Natural killer cell (primary cell): Measurements from ENCODE around the gene RALY. TPM values are rescaled to one million over a fixed set of nuclear protein-coding genes. Genes with fewer than 3 reads are reported as not detected.
A peak's percentile ranks its signal among the peaks of the same experiment; 100 is the strongest.

Experiments used
- ATAC-seq, 3 donors: fragments of 150-1000 bp in 2 of 3; fragments of 200-7000 bp in 1 of 3; cut with Tn5 transposase; 1 replicate in 1 of 3; 2 replicates in 2 of 3; pipeline ENCODE4 v1.10.0; 2021; ENCODE audit warnings: mild to moderate bottlenecking in 2 of 3, moderate library complexity in 2 of 3
- DNase-seq, 2 donors: peaks; one replicate each; pipeline versions ENCODE4 v3.0.0 to v3.0.0-alpha.2; 2013 to 2021; ENCODE audit warnings: mixed read lengths in 1 of 2
- H3K27ac ChIP-seq: one replicate; pipeline ENCODE4 v1.5.1; 2013; ENCODE audit warnings: mild to moderate bottlenecking, low read length
- H3K27me3 ChIP-seq: one replicate; pipeline ENCODE4 v1.6.1; 2013; ENCODE audit warnings: low read length; ENCODE audit not compliant: control insufficient read depth, insufficient read depth
- H3K36me3 ChIP-seq: one replicate; pipeline ENCODE4 v1.6.1; 2013; ENCODE audit warnings: low read length; ENCODE audit not compliant: control insufficient read depth, insufficient read depth
- H3K4me1 ChIP-seq: one replicate; pipeline ENCODE4 v1.6.1; 2013; ENCODE audit warnings: low read length; ENCODE audit not compliant: control insufficient read depth, insufficient read depth
- H3K4me3 ChIP-seq: one replicate; pipeline ENCODE4 v1.5.1; 2013; ENCODE audit warnings: low read length
- H3K9me3 ChIP-seq: one replicate; pipeline ENCODE4 v1.6.1; 2013; ENCODE audit warnings: low read length; ENCODE audit not compliant: control insufficient read depth, insufficient read depth
- H3K27ac Mint-ChIP-seq, 2 donors: one replicate each; pipeline ENCODE4 v1.8.0; 2022; ENCODE audit warnings: mild to moderate bottlenecking in 2 of 2, mixed read lengths in 2 of 2, moderate library complexity in 1 of 2
- H3K27me3 Mint-ChIP-seq, 2 donors: one replicate each; pipeline ENCODE4 v1.8.0; 2022; ENCODE audit warnings: low read depth in 2 of 2, mixed read lengths in 2 of 2
- H3K36me3 Mint-ChIP-seq: one replicate; pipeline ENCODE4 v1.8.0; 2022; ENCODE audit warnings: mixed read lengths
- H3K4me1 Mint-ChIP-seq, 2 donors: one replicate each; pipeline ENCODE4 v1.8.0; 2022; ENCODE audit warnings: mixed read lengths in 2 of 2
- H3K4me3 Mint-ChIP-seq: one replicate; pipeline ENCODE4 v1.8.0; 2022; ENCODE audit warnings: mild to moderate bottlenecking, moderate library complexity, mixed read lengths
- H3K9me3 Mint-ChIP-seq, 2 donors: one replicate each; pipeline ENCODE4 v1.8.0; 2022; ENCODE audit warnings: mixed read lengths in 2 of 2
- WGBS: methylation state at CpG from one replicate; pipeline ENCODE4 v1.1.7; 2013; ENCODE audit warnings: missing lambda C conversion rate; ENCODE audit not compliant: insufficient coverage; 5-methylcytosine and 5-hydroxymethylcytosine counted together
- intact Hi-C: fragments of 100-400 bp; cut with micrococcal nuclease; formaldehyde crosslinking; loops from one replicate; pipeline ENCODE4 v1.14.2; 2022
- total RNA-seq, 4 donors: library from RNA; stranded (reverse); fragments of 120-200 nt in 1 of 4; gene quantifications; one replicate each; pipeline versions ENCODE4 v1.2.3 to v1.2.4, GENCODE V29; 2013 to 2022
- TF ChIP-seq, protein P1 (sequence below): fragments of 200-600 bp; IDR thresholded peaks from one replicate; pipeline ENCODE4 v1.8.0; 2022; ENCODE audit warnings: antibody characterized with exemption

Gene RALY
- total RNA-seq, 3 donors from 2014 or later (not counting 1 experiment from before 2014, with no cell fraction given) = 194 to 204 (median 198) TPM

DNA sequence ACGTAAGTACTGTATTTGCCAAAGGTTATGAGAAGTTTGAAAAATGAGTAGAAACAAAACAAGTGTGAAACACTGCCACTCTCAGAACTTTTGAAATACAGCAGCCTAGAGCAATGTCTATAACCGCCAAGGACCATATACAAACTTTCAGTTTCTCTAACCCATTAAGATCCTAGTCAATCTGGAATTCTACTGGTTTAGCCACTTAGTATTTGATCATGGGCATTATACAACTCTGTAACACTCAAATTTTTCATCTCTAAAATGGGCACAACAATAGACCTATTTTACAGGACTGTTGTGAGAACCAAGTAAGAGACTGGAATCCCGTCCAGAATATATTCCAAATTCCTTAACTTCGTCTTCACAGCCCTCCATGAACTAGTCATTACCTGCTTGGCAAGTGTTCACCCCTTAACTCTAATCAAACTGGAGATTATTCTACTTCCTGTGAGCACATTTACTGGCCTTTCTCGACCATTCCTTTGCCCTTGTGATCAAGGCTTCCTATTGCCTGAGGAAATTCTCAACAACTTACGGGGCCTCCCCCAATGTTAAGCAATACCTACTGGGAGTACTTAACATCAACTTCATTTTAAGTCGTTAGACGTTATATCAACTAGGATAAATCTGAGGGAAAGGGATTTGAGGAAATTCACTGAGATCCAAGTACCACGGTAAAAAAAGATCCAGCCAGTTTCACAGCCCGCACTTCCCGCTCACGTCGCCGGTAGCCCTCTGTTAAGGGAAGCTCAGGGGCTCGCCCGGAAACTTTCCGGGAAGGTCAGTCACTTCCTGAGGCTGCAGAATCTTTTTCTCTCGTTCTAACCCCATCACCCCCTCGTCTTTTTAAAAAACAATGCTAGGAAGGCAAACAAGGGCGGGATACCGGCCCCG, 117.3 kb downstream of the RALY start:
- DNase-seq (peak in 1 of 2 donors; percentile 52), ATAC-seq (no peak)
- H3K4me1 Mint-ChIP-seq = peaks cover 52 to 58% of the 10 kb centered on the region in 2 donors
- Histone ChIP-seq H3K27me3 (no peaks in the 10 kb centered on the region), H3K4me1 (peaks cover 26% of the 10 kb centered on the region), H3K36me3 (peaks cover 10% of the 10 kb centered on the region), H3K4me3 (peak overlapping the region; percentile 98), H3K27ac (peak overlapping the region; percentile 95), H3K9me3 (no peaks in the 10 kb centered on the region)
- H3K27me3 Mint-ChIP-seq = no peaks in the 10 kb centered on the region
- H3K4me3 Mint-ChIP-seq = peak overlapping the region; percentile 93
- intact Hi-C loops = loop anchor here (5.0 kb wide), 1 partner anchor 44 kb away; no protein-coding TSS in a partner anchor
- H3K36me3 Mint-ChIP-seq = no peaks in the 10 kb centered on the region
- TF ChIP-seq, protein P1, sequence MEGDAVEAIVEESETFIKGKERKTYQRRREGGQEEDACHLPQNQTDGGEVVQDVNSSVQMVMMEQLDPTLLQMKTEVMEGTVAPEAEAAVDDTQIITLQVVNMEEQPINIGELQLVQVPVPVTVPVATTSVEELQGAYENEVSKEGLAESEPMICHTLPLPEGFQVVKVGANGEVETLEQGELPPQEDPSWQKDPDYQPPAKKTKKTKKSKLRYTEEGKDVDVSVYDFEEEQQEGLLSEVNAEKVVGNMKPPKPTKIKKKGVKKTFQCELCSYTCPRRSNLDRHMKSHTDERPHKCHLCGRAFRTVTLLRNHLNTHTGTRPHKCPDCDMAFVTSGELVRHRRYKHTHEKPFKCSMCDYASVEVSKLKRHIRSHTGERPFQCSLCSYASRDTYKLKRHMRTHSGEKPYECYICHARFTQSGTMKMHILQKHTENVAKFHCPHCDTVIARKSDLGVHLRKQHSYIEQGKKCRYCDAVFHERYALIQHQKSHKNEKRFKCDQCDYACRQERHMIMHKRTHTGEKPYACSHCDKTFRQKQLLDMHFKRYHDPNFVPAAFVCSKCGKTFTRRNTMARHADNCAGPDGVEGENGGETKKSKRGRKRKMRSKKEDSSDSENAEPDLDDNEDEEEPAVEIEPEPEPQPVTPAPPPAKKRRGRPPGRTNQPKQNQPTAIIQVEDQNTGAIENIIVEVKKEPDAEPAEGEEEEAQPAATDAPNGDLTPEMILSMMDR = no peak
- peak overlapping the region; percentile 95 to 99 for H3K27ac Mint-ChIP-seq
- 2% methylated on average over 21 of the region's 22 CpGs for whole genome bisulfite sequencing
- H3K9me3 Mint-ChIP-seq = no peaks in the 10 kb centered on the region

DNA sequence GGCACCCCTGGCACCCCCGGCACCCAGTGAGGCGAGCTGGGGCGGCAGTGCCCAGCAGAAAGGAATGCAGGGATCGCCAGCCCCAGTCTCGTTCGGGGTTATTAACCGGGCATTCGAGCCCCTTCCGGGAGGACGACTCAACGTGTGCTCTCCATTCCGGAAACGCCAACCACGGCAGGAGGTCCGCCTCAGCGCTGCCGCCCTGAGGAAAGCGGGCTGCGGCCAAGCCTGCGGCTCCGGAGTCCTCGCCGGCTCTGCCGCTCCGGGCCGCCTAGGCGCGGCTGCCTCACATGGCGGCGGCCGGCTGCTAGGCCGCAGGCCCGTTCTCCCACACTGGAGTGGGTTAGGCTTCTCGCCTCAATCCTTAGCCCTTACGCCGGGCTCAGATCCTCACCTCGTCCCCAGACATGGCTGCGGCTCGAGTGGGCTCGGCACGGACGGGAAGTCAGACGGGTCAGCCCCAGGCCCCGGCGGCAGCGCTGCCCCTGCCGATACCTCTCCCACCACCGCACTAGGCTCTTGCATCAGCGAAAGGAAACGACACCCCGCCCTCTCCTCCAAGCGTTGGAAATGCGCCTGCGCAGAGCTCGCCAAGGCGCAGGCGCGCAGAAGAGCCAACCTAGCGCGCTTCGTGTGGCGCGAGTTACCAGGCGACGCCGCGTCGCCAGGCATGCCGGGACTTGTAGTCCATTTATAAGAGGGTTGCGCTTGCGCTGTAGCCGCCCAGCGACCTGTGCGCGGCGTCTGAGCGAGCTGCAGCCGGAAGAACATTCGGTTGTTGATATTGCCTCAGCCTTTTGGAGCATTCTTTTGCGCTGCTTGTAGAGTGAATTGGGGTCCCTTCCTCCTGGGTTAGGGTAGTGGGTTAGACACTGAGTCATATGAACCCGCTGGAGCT, 118.2 kb downstream of the RALY start, which contains the start of gene EIF2S2:
TSS of gene EIF2S2 (minus strand) at position 542 of the 898 bp plus-strand sequence. CDS start at position 409, 133 bp downstream.
- DNase-seq (peak; percentile 91 to 100), ATAC-seq (peak; percentile 85 to 95 (median 88))
- peak within 1 kb of the TSS; percentile 95 for H3K27ac ChIP-seq
- H3K4me1 ChIP-seq = peaks cover 26% of the 10 kb centered on the region
- Mint-ChIP-seq H3K4me3 (peak within 1 kb of the TSS; percentile 93), H3K9me3 (no peaks in the 10 kb centered on the region), H3K4me1 (peaks cover 51 to 52% of the 10 kb centered on the region in 2 donors), H3K27me3 (no peaks in the 10 kb centered on the region), H3K36me3 (no peaks in the 10 kb centered on the region), H3K27ac (peak within 1 kb of the TSS; percentile 95 to 99)
- peaks cover 10% of the 10 kb centered on the region for H3K36me3 ChIP-seq
- H3K9me3 ChIP-seq = no peaks in the 10 kb centered on the region
- H3K4me3 ChIP-seq = peak within 1 kb of the TSS; percentile 98
- intact Hi-C loops = loop anchor here (1.0 to 5.0 kb wide), 3 partner anchors 45 to 301 kb away; partner anchors contain the start of genes CHMP4B and RALY
- H3K27me3 ChIP-seq = no peaks in the 10 kb centered on the region
- TF ChIP-seq, protein P1 = no peak
- under 1% methylated on average over 81 of the region's 81 CpGs for WGBS

DNA sequence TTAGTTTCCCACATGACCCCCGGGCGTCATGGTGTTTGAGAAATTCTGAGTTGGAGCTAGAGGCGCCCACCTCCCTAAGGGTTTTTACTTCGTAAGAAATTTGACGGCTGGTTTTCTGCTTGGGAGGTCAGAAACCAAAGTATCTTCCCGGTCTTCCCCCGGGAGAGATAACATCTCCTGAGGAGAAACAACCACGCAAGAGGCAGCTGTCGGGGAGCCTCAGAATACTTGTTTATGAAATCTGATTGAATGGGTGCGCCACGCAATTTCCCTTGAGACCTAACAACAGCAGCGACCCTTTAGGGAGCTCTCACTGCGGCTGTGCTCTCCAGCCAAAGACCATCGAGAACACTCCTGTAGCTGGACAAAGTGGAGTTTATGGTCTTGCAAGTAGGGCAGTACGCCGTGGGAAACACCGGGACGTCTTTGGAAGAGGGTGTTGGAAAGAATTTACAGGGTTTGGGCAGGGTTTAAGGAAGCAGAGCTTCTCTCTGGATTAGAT, 118.9 kb downstream of the RALY start:
- Mint-ChIP-seq H3K27me3 (no peaks in the 10 kb centered on the region), H3K36me3 (no peaks in the 10 kb centered on the region), H3K4me3 (peak overlapping the region; percentile 93), H3K9me3 (no peaks in the 10 kb centered on the region), H3K4me1 (peaks cover 44 to 45% of the 10 kb centered on the region in 2 donors), H3K27ac (peak overlapping the region; percentile 95 to 99)
- Histone ChIP-seq H3K27ac (peak overlapping the region; percentile 95), H3K4me1 (peaks cover 26% of the 10 kb centered on the region), H3K4me3 (peak overlapping the region; percentile 98), H3K9me3 (no peaks in the 10 kb centered on the region), H3K36me3 (peaks cover 10% of the 10 kb centered on the region), H3K27me3 (no peaks in the 10 kb centered on the region)
- ATAC-seq (no peak), DNase-seq (no peak)
- intact Hi-C loops = loop anchor here (1.0 to 5.0 kb wide), 3 partner anchors 45 to 301 kb away; partner anchors contain the start of genes CHMP4B and RALY
- TF ChIP-seq, protein P1 = no peak
- under 1% methylated on average over 18 of the region's 18 CpGs for WGBS
